ENCODE data around the gene PRDM4.

- TF ChIP-seq CTCF (IDR thresholded peaks at IDR 0.05 in 4 of 5, conservative IDR thresholded peaks at IDR 0.05 in 1 of 5) (no peak), POLR2A (IDR thresholded peaks at IDR 0.05) (no peak)
These were observed 1.5 kb downstream of the PRDM4 start for GRCh38 chr12:107759410-107759809.
